Kidney capillary endothelial cell (primary cell): ENCODE measurements around the gene NTM.

ENCODE experiments used
- DNase-seq: peaks from one replicate; pipeline ENCODE4 v3.0.0-alpha.2; 2018; ENCODE audit warnings: low spot score

Gene NTM

GRCh38 chr11:131917634-131918384 is 547.4 kb downstream of the NTM start:
- no peak for DNase-seq

- DNase-seq, result no peak
Measured at GRCh38 chr11:131918663-131919062, 548.2 kb downstream of the NTM start.

- DNase-seq, result no peak
Measured at GRCh38 chr11:131922220-131922619, 551.8 kb downstream of the NTM start.

- no peak for DNase-seq
Measured at GRCh38 chr11:131923309-131923708, 552.9 kb downstream of the NTM start.

GRCh38 chr11:131924001-131924400 is 553.6 kb downstream of the NTM start:
- no peak for DNase-seq

GRCh38 chr11:131924457-131925201 is 554.2 kb downstream of the NTM start:
- no peak for DNase-seq

- no peak for DNase-seq
Measured at GRCh38 chr11:131925829-131926228, 555.4 kb downstream of the NTM start.

GRCh38 chr11:131928992-131929391 is 558.6 kb downstream of the NTM start:
- no peak for DNase-seq

GRCh38 chr11:131932584-131933325 is 562.3 kb downstream of the NTM start:
- DNase-seq, result no peak

- DNase-seq, result no peak
Measured at GRCh38 chr11:131934006-131934405, 563.6 kb downstream of the NTM start.

- DNase-seq, result no peak
Measured at GRCh38 chr11:131938351-131938751, 567.9 kb downstream of the NTM start.

- no peak for DNase-seq
Measured at GRCh38 chr11:131940126-131940525, 569.7 kb downstream of the NTM start.

- no peak for DNase-seq
Measured at GRCh38 chr11:131942878-131943277, 572.5 kb downstream of the NTM start.

- DNase-seq, result no peak
Measured at GRCh38 chr11:131943295-131943694, 572.9 kb downstream of the NTM start.

- no peak for DNase-seq
Measured at GRCh38 chr11:131944736-131945135, 574.3 kb downstream of the NTM start.

- DNase-seq, result no peak
Measured at GRCh38 chr11:131945706-131946105, 575.3 kb downstream of the NTM start.

- no peak for DNase-seq
Measured at GRCh38 chr11:131947511-131947910, 577.1 kb downstream of the NTM start.

- no peak for DNase-seq
Measured at GRCh38 chr11:131951121-131951520, 580.7 kb downstream of the NTM start.

GRCh38 chr11:131954146-131954545 is 583.7 kb downstream of the NTM start:
- DNase-seq, result no peak

GRCh38 chr11:131955904-131956303 is 585.5 kb downstream of the NTM start:
- no peak for DNase-seq

- DNase-seq, result no peak
Measured at GRCh38 chr11:131957201-131957600, 586.8 kb downstream of the NTM start.

GRCh38 chr11:131957875-131958274 is 587.5 kb downstream of the NTM start:
- no peak for DNase-seq

- DNase-seq, result no peak
Measured at GRCh38 chr11:131962818-131963217, 592.4 kb downstream of the NTM start.
